ENCODE measurements around the gene CLDN25. TPM values are rescaled to one million over a fixed set of nuclear protein-coding genes. Genes with fewer than 3 reads are reported as not detected.

Gene CLDN25
- not detected in 2 replicates for total RNA-seq

- no peak within 1 kb of the TSS for H3K4me3 Mint-ChIP-seq
- no peaks in the 10 kb centered on the region for H3K9me3 Mint-ChIP-seq
- H3K27me3 Mint-ChIP-seq, result peaks cover 30% of the 10 kb centered on the region
- intact Hi-C loops (cut with micrococcal nuclease), result loop anchor here (10.0 kb wide), 1 partner anchor 1705 kb away; the partner anchor contains the start of genes NKAPD1 and PIH1D2
- no peak for ATAC-seq (ENCODE audit: low read depth)
- TF ChIP-seq CTCF (IDR thresholded peaks at IDR 0.05), result no peak
- H3K27ac Mint-ChIP-seq, result no peak within 1 kb of the TSS
- H3K36me3 Mint-ChIP-seq (ENCODE audit: low read depth), result no peaks in the 10 kb centered on the region
- ChIA-PET CTCF (no interaction called here), POLR2A (interaction anchor here (0.6 kb wide), 1 partner anchor 659 kb away, joined by 3 read pairs; no protein-coding TSS in a partner anchor)
- peaks cover under 1% of the 10 kb centered on the region for H3K4me1 Mint-ChIP-seq
- DNase-seq, result no peak
These were observed at the start of gene CLDN25 for GRCh38 chr11:113779496-113779895. CLDN25 (plus strand) TSS chr11:113779796; CDS start chr11:113779796, 0 bp downstream.

- Mint-ChIP-seq H3K36me3 (ENCODE audit: low read depth) (peaks cover 40% of the 10 kb centered on the region), H3K9me3 (no peaks in the 10 kb centered on the region), H3K27ac (no peak overlapping the region), H3K4me1 (no peaks in the 10 kb centered on the region), H3K27me3 (no peaks in the 10 kb centered on the region), H3K4me3 (no peak overlapping the region)
- DNase-seq (no peak), ATAC-seq (ENCODE audit: low read depth) (no peak)
- ChIA-PET CTCF (interaction anchor here (1.1 kb wide), 1 partner anchor 8 kb away, joined by 3 read pairs; no protein-coding TSS in a partner anchor), POLR2A (interaction anchor here (0.6 kb wide), 1 partner anchor 69 kb away, joined by 3 read pairs; no protein-coding TSS in a partner anchor)
- intact Hi-C loops (cut with micrococcal nuclease), result no loop called here
- no peak for TF ChIP-seq CTCF (IDR thresholded peaks at IDR 0.05)
These were observed 48.5 kb upstream of the CLDN25 start for GRCh38 chr11:113730887-113731726.

- no peak for TF ChIP-seq CTCF (IDR thresholded peaks at IDR 0.05)
- Mint-ChIP-seq H3K36me3 (ENCODE audit: low read depth) (peaks cover 50% of the 10 kb centered on the region), H3K4me3 (no peak overlapping the region), H3K27me3 (no peaks in the 10 kb centered on the region), H3K27ac (no peak overlapping the region), H3K4me1 (no peaks in the 10 kb centered on the region), H3K9me3 (no peaks in the 10 kb centered on the region)
- DNase-seq, result no peak
- POLR2A ChIA-PET, result no interaction called here
- CTCF ChIA-PET, result no interaction called here
- ATAC-seq (ENCODE audit: low read depth), result no peak
- intact Hi-C loops (cut with micrococcal nuclease), result no loop called here
These were observed 47.5 kb upstream of the CLDN25 start for GRCh38 chr11:113732092-113732491.

GRCh38 chr11:113736323-113736722, 43.3 kb upstream of the CLDN25 start:
- Mint-ChIP-seq H3K27ac (no peak overlapping the region), H3K27me3 (no peaks in the 10 kb centered on the region), H3K9me3 (no peaks in the 10 kb centered on the region), H3K36me3 (ENCODE audit: low read depth) (peaks cover 84% of the 10 kb centered on the region), H3K4me3 (no peak overlapping the region), H3K4me1 (no peaks in the 10 kb centered on the region)
- DNase-seq (no peak), ATAC-seq (ENCODE audit: low read depth) (no peak)
- POLR2A ChIA-PET, result no interaction called here
- CTCF ChIA-PET, result no interaction called here
- TF ChIP-seq CTCF (IDR thresholded peaks at IDR 0.05), result no peak
- intact Hi-C loops (cut with micrococcal nuclease), result no loop called here

GRCh38 chr11:113752932-113753331, 26.7 kb upstream of the CLDN25 start:
- Mint-ChIP-seq H3K27ac (no peak overlapping the region), H3K4me1 (no peaks in the 10 kb centered on the region), H3K27me3 (no peaks in the 10 kb centered on the region), H3K36me3 (ENCODE audit: low read depth) (peaks cover 44% of the 10 kb centered on the region), H3K9me3 (no peaks in the 10 kb centered on the region), H3K4me3 (no peak overlapping the region)
- ChIA-PET POLR2A (no interaction called here), CTCF (no interaction called here)
- intact Hi-C loops (cut with micrococcal nuclease), result no loop called here
- TF ChIP-seq CTCF (IDR thresholded peaks at IDR 0.05), result no peak
- DNase-seq (no peak), ATAC-seq (ENCODE audit: low read depth) (no peak)

All from activated B cell treated with CpG ODN at 0.5 μM for 24 hours (primary cell).